Astrocyte of the cerebellum (primary cell): ENCODE measurements around the gene AUH.

ENCODE experiments used
- DNase-seq: peaks from one replicate; pipeline ENCODE4 v3.0.0-alpha.2; 2011; ENCODE audit warnings: low read depth
- H3K4me3 ChIP-seq: 2 replicates; pipeline ENCODE4 v1.5.1; 2011; ENCODE audit warnings: mild to moderate bottlenecking, low read depth, low read length, moderate library complexity
- in situ Hi-C: cut with HindIII; loops from 2 replicates; pipeline ENCODE4 v1.10.0; 2017; ENCODE audit warnings: low sequenced_read_pairs
- TF ChIP-seq, protein P1 (sequence below): IDR thresholded peaks from 2 replicates; pipeline ENCODE4 v1.5.1; 2012; ENCODE audit warnings: low read length, low read depth, moderate library complexity, mild to moderate bottlenecking; ENCODE audit errors: missing control alignments

The AUH gene, protein sequence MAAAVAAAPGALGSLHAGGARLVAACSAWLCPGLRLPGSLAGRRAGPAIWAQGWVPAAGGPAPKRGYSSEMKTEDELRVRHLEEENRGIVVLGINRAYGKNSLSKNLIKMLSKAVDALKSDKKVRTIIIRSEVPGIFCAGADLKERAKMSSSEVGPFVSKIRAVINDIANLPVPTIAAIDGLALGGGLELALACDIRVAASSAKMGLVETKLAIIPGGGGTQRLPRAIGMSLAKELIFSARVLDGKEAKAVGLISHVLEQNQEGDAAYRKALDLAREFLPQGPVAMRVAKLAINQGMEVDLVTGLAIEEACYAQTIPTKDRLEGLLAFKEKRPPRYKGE

DNA sequence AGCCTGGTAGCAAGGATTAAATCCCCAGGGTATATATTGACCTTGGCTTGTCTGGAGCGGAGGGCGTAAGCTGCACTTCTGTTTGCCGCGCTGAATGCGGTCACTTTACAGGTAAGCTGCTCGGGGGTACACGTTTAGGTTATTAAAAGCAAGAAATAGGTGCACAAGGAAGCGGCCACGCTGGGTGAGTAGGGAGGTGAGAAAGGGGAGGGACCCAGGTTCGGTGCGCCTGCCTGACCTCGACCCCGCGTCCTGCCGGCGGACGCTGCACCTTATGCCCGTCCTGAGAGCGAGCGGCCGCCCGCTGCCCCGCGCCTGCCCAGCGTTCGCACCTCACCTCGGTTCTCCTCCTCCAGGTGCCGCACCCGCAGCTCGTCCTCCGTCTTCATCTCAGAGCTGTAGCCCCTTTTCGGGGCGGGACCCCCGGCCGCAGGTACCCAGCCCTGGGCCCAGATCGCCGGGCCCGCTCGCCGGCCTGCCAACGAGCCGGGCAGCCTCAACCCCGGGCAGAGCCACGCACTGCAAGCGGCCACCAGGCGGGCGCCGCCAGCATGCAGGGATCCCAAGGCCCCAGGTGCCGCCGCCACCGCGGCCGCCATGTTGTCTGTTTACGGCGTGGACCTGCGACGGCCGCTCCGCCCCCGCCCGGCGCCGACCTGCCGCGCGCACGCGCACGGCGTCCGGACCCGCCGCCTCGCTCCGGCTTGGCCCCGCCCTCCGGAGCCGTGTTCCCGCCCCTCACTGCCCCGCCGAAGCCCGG is at the start of gene AUH:
AUH (minus strand) TSS at position 628 of the 760 bp plus-strand sequence; CDS start at position 599, 29 bp downstream.
- TF ChIP-seq, protein P1, sequence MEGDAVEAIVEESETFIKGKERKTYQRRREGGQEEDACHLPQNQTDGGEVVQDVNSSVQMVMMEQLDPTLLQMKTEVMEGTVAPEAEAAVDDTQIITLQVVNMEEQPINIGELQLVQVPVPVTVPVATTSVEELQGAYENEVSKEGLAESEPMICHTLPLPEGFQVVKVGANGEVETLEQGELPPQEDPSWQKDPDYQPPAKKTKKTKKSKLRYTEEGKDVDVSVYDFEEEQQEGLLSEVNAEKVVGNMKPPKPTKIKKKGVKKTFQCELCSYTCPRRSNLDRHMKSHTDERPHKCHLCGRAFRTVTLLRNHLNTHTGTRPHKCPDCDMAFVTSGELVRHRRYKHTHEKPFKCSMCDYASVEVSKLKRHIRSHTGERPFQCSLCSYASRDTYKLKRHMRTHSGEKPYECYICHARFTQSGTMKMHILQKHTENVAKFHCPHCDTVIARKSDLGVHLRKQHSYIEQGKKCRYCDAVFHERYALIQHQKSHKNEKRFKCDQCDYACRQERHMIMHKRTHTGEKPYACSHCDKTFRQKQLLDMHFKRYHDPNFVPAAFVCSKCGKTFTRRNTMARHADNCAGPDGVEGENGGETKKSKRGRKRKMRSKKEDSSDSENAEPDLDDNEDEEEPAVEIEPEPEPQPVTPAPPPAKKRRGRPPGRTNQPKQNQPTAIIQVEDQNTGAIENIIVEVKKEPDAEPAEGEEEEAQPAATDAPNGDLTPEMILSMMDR: no peak
- peak; percentile 26 for DNase-seq
- peak within 1 kb of the TSS; percentile 91 for H3K4me3 ChIP-seq
- in situ Hi-C loops: loop anchor here (5.0 kb wide), 1 partner anchor 36 kb away; no protein-coding TSS in a partner anchor

DNA sequence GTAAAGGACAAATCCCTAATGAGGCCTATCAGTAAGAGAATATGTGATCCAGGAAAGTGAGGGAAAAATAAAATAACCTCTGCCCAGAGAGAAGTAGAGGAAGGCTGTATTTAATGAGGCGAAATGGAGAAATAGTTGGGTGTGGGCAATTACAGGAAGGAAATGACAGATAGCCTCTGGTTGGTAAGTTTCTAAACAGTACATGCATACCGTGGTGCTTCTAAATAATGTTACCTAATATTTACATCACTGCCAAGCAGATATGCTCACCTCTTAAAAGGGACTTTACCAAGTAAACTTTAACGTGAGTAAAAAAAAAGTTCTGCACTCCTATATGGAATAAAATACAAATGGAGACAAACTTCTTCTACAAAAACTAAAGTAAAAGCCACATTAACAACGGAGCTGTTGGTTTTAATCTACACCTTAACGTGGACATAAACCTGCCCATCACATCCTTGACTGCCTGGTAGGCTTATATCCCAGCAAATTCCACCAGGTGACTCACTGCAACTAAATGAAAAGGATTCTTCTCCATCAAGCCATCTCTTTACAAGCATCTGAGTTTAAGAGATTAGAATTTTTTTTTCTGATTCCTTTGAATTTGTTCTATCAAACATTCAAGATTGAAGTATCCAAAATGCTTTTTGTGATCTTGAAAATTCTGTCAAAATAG is 49.5 kb upstream of the AUH start:
- DNase-seq: no peak
- H3K4me3 ChIP-seq: no peak overlapping the region
- TF ChIP-seq, protein P1: no peak
- in situ Hi-C loops: no loop called here

DNA sequence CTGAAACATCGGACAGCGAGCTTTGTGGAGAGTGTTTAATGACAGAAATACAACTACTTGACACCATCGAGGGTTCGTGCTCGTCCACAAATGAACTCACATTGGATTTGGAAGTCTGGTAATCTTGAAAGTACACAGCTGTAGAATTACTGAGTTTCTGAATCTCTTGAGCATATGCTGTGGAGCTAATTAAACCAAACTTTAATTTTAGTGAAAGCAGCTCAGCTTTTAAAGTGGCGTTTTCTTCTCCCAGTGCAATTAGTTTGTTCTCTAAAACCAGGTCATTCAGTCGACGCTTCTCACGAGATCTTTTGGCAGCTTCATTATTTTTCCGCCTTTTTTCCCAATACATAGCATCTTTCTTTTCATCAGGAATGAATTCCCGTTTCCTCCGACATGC is 48.4 kb upstream of the AUH start:
- TF ChIP-seq, protein P1: no peak
- H3K4me3 ChIP-seq: no peak overlapping the region
- in situ Hi-C loops: no loop called here
- no peak for DNase-seq

DNA sequence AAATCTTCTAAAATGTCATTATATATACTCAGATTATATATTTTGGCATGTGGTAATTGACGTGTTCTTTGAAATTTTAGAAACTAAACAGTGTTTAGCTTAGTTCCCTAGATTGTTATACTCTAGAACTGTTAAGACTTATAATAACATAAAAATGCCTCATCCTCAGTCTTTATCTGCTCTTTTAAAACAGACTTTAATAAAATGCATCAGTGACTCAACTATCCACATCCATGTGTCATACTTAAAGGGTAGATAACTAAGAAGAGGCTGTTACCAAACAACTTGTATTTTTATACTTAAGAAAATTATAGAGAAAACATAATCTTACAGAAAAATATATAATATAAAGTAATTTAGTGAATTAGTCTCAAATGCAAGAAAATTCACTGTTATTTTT is 46.8 kb upstream of the AUH start:
- DNase-seq: no peak
- in situ Hi-C loops: no loop called here
- H3K4me3 ChIP-seq: no peak overlapping the region
- TF ChIP-seq, protein P1: no peak

DNA sequence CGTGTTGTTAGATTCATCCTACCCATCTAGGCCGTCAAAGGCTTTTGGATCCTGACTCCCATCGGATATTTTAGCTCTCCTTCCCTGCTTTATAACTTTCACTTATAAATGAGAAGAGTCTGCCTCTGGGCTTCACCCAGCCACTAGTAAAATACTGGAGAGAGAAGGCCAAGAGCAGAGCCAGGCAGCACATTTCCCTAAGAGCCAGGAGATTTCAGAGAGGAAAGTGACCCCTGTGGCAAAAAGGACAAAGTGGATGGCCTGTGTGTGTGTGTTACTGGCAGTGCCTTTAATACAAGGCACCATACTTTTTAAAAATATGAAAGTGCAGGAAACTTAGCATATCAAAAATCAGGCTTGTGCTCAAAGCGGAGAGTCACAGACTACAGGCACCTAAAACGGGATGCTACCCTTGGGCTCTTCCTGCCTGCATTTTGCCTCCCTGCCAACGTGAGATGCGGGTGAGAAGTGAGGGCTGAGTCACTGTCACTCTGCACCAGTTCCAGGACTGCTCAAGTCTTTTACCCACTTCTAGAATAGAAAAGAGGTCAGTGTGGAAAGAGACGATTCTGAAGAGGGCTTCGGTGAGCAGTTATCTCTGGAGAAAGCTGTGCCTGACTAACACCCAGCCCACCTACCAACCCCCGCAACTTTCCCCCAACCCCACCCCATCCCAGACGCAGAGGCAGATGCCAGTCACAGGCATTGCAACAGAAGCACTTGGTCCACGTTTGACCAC is 46.0 kb upstream of the AUH start:
- no peak for DNase-seq

More for the DNA sequence above, 46.0 kb upstream of the AUH start:
- TF ChIP-seq, protein P1: no peak
- in situ Hi-C loops: no loop called here
- H3K4me3 ChIP-seq: no peak overlapping the region
